HEK293 (cell line): ENCODE results near the gene DIP2C.

Experiments
- ZNF121 ChIP-seq: fragments of 450-650 bp; formaldehyde crosslinking; IDR thresholded peaks from 2 replicates; pipeline ENCODE4 v1.5.1; 2016; ENCODE audit warnings: missing biosample characterization, missing genetic modification characterization
- ZNF175 ChIP-seq: fragments of 450-650 bp; formaldehyde crosslinking; IDR thresholded peaks from 2 replicates; pipeline ENCODE4 v1.5.1; 2016; ENCODE audit warnings: missing biosample characterization, missing genetic modification characterization
- TF ChIP-seq, protein P1 (sequence below): fragments of 450-650 bp; formaldehyde crosslinking; IDR thresholded peaks from 2 replicates; pipeline ENCODE4 v1.5.1; 2016; ENCODE audit warnings: missing biosample characterization, missing genetic modification characterization
- TF ChIP-seq, protein P2 (sequence below): fragments of 450-650 bp; formaldehyde crosslinking; IDR thresholded peaks from 2 replicates; pipeline ENCODE4 v1.5.1; 2016; ENCODE audit warnings: missing biosample characterization, missing genetic modification characterization

DNA sequence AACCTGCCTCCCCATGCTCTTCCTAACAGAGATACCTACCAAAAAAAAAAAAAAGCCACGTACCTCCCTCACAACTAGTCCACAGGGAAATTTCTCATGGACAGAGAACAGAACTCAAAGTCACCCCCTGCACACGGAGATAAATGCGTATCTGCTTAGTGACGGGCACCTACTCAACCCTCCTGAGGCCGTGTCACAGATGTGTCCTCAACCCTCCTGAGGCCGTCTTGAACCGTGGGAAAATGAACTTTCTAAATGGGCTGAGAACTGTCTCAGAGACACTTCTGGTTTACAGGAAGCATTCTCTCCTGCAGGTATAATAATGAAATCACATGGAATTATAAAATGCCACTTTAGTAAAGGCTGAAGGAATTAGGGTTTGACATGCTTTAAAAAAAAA lies 155.9 kb downstream of the DIP2C start:
- TF ChIP-seq, protein P1, sequence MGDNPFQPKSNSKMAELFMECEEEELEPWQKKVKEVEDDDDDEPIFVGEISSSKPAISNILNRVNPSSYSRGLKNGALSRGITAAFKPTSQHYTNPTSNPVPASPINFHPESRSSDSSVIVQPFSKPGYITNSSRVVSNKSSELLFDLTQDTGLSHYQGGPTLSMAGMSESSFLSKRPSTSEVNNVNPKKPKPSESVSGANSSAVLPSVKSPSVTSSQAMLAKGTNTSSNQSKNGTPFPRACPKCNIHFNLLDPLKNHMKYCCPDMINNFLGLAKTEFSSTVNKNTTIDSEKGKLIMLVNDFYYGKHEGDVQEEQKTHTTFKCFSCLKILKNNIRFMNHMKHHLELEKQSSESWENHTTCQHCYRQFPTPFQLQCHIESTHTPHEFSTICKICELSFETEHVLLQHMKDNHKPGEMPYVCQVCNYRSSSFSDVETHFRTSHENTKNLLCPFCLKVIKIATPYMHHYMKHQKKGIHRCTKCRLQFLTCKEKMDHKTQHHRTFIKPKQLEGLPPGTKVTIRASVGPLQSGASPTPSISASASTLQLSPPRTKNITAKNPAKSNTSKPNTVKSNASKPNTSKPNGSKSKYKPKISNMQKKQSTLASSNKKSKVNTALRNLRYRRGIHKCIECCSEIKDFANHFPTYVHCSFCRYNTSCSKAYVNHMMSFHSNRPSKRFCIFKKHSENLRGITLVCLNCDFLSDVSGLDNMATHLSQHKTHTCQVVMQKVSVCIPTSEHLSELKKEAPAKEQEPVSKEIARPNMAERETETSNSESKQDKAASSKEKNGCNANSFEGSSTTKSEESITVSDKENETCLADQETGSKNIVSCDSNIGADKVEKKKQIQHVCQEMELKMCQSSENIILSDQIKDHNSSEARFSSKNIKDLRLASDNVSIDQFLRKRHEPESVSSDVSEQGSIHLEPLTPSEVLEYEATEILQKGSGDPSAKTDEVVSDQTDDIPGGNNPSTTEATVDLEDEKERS = no peak
- TF ChIP-seq ZNF121 = no peak
- TF ChIP-seq, protein P2, sequence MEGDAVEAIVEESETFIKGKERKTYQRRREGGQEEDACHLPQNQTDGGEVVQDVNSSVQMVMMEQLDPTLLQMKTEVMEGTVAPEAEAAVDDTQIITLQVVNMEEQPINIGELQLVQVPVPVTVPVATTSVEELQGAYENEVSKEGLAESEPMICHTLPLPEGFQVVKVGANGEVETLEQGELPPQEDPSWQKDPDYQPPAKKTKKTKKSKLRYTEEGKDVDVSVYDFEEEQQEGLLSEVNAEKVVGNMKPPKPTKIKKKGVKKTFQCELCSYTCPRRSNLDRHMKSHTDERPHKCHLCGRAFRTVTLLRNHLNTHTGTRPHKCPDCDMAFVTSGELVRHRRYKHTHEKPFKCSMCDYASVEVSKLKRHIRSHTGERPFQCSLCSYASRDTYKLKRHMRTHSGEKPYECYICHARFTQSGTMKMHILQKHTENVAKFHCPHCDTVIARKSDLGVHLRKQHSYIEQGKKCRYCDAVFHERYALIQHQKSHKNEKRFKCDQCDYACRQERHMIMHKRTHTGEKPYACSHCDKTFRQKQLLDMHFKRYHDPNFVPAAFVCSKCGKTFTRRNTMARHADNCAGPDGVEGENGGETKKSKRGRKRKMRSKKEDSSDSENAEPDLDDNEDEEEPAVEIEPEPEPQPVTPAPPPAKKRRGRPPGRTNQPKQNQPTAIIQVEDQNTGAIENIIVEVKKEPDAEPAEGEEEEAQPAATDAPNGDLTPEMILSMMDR (tag by site-specific recombination) = no peak
- no peak for TF ChIP-seq ZNF175 (tag by site-specific recombination)
